Islet of Langerhans (tissue), 1 donor: Measurements from ENCODE around the gene NUB1.

Experiments
- FAIRE-seq: peaks from one replicate; lab custom pipeline; 2011; peaks lifted over from hg19 to GRCh38; lab: Jason Lieb, UNC

The NUB1 gene

DNA sequence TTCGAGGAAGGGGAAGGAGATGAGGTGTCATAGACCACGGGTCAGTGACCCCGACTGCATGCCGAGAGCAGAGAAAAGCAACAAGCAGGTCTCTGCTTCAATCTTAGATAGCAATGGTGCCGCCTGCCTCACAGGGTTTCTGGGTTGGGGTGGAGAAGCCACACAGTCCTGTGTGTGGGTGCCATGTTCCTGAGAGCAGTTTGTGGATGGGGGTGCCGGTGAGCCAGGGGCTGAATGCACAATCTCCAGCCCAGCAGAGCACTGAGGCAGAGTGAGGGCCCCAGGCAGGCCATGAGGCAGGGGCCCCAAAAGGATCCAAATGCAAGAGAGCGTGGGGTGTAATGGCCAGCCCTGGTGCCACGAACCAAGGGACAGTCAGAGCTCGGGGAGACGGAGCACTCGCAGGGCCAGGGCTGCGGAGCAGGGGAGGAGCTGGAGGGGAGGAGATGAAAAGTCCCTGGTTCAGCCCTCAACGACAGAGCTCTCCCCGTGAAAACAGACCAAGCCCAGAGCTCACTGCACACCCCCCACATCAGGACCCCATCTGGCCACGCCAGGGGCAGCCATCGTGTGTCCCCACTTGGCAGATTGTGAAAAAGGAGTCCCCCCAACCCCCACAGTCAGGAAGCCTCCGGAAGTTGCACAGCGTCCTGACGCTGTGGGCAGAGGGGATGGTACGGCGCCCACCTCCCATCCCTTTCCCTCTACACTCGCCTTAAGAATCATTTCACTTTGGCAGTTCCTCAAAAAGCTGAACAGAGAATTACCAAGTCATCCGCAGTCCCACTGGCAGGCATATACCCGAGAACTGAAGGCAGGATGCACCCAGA lies 48.4 kb downstream of the NUB1 start:
- FAIRE-seq = no peak

DNA sequence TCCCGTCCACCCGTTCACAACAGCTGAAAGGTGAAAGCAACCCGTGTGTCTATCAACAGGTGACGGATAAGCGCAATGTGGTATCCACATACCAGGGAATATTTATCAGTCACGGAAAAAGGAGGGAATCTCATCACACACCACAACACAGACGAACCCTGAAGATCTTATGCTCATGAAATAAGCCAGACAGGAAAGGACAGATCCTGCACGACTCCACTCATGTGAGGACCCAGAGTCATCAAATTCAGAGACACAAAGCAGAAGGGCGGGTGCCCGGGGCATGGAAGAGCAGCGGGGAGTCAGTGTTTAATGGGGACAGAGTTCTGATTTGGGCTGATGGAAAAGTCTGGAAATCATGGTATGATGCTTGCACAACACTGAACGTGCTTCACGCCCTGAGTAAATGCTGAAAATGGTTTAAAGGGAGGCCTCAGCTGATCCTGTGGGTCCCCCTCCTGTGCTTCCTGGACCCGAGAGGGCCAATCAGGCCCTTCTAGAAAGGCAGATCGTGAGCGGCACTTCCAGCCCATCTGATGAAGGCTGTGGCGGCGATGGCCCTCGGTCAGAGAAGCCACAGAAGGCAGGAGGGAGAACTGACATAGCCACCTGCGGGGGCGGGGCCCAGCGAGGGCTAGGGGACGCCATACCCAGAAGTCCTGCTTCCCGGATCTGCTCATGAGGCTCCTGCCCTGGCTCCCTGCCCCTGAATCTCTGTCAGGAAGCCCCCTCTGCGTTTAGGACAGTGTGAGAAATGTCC lies 49.2 kb downstream of the NUB1 start:
- FAIRE-seq = no peak

DNA sequence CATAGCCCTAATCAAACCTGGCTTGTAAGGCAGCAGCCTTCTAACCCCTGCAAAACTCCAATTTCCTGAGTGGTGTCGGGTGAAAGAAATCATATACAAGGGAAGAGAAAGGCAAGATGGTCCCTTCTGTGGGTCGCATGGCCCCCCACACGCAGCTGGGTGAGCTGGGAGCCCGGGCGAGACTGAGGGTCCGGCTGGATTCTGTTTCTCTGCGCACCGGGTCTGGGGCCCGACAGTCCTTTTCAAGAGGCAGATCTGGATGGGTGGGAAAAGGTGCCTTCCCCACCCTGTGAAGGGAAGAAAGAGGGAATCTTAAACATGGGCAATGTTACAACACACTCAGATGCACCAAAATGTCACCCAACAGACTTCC lies 49.7 kb downstream of the NUB1 start:
- FAIRE-seq = no peak

DNA sequence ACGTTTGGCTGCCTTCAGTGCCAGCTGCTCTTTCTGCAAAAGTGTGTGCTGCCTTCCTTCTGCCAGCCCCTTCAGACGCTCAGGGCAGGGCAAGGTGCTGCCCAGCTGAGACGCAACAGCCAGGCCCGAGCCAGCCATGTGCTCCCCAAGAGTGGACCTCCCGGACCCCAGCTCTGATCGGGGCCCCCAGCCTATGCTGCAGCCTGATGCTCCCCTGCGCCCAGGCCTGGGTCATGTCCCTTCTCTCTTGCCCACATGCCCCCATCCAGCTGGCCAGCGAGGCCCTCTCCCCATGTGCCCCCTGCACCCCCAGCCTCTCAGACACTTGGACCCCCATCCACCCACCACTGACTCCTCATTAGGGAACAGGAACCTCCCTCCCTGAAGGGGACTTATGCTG lies 50.4 kb downstream of the NUB1 start:
- no peak for FAIRE-seq

DNA sequence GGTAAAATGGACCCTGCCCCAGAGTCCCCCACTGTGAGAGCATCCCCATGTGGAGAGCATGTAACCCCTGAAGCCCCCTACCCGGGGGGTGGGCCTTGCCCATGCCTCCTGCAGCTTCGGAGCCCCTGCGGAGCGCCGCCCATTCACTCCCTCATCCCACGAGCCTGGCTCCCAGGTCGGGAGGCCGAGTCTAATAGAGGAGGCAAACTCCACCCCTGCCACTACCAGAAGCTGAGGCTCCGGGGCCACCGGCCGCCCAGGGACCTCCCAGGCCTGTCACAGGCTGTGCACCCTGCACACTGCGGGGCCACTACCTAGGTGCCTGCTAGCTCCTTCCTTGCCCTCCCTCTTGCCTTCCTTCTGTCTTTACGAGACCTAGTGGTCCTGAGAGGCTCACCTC lies 50.8 kb downstream of the NUB1 start:
- no peak for FAIRE-seq

DNA sequence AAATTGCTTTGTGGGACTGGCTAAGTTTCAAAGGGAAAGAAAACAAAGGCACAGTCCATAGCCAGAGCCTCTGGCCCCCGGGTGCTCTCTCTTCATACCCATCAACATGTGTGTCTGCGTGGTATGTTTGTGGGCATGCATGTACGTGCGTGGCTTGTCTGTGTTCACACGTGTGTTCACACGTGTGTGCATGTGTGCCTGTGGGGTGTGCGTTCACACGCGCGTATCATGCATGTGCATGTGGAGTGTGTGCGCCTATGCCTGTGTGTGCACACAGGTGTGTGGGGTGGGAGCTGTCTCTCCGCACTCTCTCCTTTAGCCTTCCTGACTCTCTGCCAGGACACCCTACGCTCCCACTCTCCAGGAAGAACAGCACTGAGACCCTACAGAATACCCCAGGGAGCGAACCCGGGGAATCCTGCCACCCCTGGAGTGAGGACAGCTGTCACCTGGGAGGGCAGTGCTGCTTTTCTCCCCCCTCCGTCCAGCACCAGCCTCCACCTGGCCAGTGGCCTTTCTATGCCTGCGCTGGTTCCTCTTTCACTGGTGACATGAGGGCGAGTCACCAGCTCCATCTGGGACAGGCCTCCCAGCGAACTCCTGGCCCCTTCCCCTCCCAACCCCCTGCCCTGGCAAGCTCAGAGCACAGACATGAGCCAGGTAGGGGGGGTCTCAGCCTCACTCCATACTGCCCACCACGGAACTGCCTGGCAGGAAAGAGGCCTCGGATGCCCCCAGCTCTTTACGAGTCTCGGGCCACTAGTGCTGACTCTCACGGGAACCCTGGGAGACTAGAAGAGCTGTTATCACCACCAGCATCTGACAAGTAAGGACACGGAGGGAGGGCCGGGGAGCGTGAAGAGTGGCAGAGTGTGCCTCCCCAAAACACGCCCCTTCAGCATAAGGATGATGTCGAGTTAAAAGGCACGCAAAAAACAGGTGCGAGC lies 51.7 kb downstream of the NUB1 start:
- no peak for FAIRE-seq

DNA sequence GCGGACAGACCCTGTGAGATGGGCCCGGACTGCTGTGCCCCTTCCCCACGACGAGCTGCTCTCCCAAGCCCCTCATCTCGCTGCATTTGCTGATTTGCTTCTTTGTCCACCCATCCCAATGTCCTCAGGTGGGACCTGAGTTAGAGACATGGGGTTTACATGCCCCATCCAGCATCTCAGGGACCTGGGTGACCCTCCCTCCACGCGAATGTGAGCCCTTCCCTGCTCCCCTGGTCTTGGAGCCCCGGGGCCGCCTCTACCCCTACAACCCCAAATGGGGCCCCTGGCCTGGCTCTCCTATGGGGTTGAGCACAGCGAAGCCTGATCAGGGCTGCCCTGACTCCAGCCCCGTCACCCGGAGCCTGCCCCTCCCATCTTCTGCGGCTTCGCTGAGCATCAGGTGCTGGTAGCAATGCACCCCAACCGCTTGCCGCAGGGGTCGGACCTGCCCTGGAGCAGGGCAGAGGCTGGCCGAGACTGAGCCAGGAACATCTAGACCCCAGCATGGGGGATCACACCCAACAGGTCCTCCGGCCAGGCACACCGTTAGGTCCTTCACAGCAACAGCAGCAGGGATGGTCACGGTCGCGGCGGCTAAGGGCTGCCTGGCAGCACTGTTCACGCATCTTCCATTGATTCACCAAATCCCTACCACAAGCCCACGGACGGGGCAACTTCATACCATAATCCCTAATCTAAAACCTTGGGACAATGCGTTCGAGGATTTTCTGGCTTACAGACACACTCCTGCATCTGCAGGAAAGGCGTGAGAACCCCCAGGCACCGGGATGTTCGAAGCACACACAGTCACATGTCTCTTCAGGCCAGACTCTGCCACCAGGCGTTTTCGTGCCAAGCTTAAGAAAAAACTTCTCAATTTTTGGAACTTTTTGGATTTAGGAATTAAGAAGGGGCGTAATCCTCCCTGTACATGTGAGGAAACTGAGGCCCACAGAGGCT lies 52.7 kb downstream of the NUB1 start:
- FAIRE-seq = no peak

DNA sequence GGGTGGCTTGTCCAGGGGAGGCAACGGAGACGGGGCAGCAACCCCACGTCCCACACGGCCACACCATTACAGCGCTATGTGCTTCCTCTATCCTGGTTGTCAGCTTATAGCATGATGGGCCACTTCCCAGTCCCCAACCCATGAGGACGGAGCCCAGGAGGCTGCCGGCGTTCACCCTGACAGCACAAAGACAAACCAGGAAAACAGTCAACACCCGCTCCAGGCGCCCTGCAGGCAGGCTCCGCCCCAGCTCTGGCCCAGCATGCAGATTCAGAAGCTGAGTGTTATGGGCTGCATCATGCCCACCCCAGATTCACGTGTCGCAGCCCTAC lies 53.4 kb downstream of the NUB1 start:
- FAIRE-seq = no peak

DNA sequence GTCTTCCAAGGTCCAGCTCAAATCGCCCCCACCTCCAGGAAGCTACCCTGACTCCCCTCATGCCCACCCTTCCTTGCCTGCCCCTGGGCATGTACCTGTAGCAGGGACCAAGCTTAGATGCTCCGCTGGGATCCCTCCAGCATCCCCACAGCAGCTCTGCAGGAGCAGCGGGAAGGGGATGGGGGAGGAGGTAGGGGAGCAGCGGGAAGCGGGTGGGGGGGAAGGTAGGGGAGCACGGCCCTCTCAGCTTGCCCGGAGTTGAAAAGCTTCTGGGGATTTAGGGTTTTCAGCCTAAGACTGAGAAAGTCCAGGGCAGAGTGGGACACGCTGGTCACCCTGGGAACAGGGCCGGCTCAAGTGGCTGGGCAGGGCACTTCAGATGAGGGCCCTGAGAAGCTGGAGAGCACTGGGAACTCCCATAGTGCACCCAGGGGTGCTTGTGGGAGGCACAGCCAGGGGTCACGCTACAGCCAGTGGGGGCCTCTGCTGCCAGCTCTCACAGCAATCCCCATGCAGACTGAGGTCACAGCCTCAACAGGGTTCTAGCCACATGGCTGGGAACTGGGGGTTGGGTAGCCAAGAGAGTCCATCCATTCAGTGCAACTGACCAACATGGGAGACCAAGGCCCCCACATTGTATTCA lies 54.8 kb downstream of the NUB1 start:
- no peak for FAIRE-seq

DNA sequence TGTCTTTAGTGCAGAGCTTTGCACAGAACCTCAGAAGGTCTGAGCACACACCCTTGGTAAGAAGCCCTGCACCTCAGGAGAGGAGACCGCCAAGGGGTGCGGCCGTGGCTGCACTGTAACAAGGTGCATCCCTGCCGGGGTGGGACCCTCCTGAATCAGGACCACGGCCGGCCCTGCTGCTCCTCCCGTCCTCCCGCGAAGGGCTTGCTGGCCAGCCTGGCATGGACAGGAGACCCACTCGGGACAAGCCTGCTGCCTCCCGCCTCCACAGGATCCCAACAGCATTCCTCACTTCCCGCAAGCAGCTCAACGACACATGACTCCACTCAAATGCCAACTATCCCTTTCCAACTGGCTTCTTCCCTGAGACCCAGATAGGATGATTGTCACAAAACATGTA lies 55.4 kb downstream of the NUB1 start:
- no peak for FAIRE-seq

DNA sequence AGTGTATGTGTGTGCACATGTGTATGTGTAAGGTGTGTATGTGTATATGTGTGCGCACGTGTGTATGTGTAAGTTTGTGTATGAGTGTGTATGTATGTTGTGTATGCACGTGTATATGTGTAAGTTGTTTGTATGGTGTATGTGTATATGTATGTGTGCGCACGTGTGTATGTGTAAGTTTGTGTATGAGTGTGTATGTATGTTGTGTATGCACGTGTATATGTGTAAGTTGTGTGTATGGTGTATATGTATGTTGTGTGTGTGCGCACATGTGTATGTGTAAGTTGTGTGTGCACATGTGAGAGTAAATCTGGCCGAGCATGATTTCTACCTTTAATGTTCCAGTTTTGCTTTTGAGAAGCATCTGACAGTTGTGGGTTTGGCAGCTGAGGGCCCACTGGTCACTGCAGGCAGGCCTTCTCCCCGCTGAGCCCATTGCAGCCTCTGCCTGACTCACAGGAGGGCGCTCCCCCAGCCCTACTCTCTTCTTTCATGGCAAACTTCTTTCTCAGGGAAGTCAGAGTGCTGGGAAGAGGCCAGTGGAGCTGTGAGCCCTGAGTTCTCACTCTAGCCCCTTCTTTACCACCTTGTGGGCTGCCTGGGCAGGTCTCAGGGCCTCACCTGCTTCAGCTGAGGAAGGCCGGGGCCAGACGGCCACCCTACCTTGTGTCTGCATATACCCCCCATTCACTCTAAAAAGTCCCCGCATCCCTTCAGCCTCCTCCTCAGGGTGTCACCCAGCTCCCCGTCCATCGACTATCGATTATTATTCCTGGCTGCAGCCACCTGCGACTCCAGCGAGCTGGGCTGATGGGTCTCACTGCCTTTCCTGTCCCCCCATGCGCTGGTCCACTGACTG lies 57.1 kb downstream of the NUB1 start:
- FAIRE-seq = no peak

DNA sequence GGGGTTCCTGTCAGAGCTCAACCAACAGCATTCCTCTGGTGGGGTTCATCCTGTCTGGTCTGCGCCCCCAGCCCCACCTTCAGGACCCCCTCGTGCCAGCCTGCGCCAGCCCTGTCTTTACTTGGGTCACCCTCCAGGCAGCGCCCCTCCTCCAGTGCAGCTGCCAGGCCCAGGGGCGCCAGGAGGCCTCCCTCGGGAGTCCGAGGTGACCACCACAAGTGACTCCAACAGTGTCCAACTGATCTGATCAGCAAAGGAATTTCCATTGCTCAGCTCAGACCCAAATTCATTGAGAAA lies 57.6 kb downstream of the NUB1 start:
- no peak for FAIRE-seq

DNA sequence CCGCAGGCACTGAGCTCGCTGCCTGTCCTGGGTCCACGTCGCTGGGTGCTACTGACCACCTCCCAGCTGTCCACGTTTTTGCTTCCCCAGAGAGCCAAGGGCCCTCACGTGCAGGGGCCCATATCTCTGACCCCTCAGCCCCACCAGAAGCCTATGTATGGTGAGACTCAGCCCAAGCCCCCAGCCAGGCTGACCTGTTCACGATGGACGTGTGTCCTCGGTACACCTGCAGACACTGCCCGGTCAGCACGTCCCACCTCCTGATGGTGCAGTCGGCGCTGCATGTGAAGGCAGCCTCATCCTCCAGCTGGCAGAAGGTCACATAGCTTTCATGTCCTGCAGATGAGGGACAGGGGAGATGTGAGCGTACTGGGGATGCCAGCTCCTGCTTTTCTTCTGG lies 58.3 kb downstream of the NUB1 start:
- no peak for FAIRE-seq

DNA sequence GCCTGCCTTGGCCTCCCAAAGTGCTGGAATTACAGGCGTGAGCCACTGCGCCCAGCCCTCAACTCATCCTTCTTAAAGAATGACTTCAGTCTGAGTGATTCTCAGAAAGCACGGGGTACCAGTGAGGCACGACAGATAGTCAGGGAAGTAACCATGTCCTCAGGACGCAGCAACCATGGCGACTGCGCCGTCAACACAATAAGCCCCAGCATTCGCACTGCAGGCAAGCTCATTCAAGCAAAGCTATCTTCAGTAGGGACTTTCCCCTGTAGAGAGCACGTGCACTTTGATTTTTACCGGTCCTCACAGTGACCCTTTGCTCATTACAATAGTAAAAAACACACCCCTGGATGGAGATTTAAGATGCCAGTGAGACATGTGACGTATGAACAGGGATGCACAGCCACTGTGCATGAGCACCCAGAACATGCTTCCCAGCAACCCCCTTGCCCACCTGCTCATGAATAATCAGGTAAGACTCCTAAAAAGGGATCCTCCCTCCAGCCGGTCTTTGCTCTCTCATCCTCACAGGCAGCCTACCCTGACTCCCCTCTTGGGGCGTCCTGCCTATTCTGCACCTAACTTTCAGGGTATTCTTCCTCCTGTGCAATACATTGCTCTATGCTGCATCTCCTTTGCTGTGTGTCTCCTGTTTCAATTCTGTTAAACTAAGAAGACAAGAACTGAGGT lies 59.2 kb downstream of the NUB1 start:
- no peak for FAIRE-seq

DNA sequence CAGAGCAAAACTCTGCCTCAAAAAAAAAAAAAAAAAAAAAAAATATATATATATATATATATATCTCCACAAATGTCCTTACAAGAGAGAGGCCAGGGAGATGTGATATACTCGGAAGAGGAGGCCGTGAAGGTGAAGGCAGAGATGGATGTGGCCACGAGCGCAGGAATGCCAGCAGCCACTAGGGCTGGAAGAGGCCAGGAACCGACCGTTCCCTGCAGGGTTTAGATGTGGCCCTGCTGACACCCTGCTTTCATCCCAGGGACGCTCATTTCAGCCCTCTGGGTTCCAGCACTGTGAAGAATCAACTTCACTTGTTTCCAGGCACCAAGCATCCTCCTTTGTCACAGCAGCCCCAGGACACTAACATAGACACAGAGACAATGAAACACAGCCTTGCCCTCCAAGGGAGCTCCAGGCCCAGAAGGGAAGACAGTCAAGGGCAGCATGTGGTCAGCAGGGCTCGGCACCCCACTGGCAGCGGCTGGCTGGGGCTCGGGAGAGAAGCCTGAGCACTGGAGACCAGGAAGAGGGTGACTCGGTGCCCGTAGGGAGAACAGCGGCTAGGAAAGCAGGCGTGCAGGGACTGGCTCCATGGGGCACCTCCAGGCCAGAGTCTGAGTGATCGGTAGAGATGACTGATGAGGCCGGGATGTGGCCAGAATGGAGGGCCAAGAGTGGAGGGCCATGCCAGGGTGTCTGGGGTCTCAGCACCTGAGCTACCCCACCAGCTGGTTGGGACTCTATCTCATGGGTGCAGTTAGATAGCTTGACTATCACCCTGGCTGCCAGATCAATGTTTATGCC lies 60.6 kb downstream of the NUB1 start:
- no peak for FAIRE-seq

DNA sequence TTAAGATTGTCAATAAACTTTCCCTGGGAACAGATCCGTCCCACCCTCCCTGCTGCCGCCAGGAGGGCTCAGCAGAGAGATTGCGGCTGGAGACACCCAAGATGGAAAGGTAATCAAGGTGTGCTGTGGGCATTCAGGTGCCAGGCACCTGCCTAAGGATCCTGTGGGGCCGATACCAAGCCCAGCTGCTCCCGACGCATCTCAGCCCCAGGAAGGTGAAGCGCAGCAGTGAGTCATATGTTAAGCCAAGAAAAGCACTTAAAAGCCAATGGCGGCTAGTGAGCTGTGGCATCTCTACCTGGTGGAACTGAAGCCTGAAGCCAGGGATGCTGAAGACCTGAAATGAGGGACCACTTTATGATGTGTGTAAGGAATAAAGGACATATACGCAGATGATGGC lies 62.2 kb downstream of the NUB1 start:
- FAIRE-seq = no peak

DNA sequence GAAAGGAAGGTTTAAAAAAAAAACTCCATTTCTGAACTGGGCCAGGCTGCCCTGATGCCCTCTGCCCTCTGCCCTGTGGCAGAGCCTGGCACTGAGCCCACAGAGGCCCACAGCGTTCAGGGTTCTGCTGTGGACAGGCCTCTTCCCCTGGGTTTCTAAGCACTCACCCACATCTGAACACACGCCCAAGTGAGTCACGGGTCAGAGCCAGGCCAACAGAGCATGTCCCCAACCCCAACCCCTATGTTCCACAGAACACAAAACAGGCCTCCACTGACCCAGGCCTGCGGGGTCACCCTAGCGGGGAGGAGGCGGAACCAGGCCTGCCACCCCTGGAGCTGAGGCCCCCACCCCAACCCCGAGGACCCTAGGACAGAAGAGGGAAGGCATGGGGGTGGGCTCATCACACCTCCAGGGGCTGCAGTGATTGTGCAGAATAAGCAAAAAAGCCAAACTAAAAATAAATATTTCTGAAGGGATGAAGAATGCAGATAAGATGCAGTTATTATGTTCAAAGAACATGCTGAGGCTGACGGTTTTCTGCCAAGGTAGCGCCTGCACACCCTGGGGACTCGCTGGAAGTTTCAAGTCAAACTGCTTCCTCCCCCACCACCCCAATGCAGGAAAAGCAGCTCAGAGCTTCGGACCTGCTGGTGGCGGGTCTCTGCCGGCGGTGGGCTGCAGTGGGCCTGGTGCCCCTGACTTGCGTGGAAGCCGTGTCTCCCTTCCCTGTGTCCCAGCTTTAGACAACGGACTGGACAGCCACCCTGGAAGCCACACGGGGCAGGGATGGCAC lies 62.8 kb downstream of the NUB1 start:
- no peak for FAIRE-seq

DNA sequence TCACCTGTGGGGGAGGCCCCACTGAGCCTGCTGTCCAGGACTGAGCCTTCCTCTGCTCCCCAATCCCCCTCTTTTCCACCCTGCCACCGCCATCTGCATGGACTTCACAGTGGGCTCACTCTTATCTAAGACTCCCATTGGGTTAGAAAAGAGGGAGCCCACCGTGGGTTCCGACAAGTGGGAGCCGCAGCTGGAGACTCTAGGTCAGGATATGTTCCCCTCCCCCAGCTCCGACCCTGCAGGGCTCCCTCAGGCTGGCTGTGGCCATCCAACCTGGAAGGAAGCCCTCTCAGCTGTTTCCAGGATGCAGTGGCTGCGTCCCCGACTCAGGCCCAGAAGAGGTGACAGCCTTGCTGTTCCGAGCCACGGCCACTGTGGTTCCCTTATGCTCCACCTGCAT lies 63.4 kb downstream of the NUB1 start:
- no peak for FAIRE-seq
